Kidney (tissue), 14 donors: ENCODE data around the gene SDK1. TPM values are rescaled to one million over a fixed set of nuclear protein-coding genes. Genes with fewer than 3 reads are reported as not detected.

Source experiments
- DNase-seq, 5 donors: peaks; one replicate each; pipeline ENCODE4 v3.0.0-alpha.2; 2013 to 2020
- FAIRE-seq: peaks from 2 replicates; lab custom pipeline; 2012; peaks lifted over from hg19 to GRCh38; lab: Jason Lieb, UNC
- H3K27ac ChIP-seq, 2 donors: one replicate each; pipeline ENCODE4 v1.7.0; 2013; ENCODE audit warnings: low read depth in 2 of 2, low read length in 2 of 2, inconsistent platforms in 1 of 2
- H3K27me3 ChIP-seq: one replicate; pipeline ENCODE4 v1.7.1; 2013; ENCODE audit warnings: low read length, inconsistent platforms; ENCODE audit not compliant: control insufficient read depth, insufficient read depth
- H3K36me3 ChIP-seq, 3 donors: one replicate each; pipeline versions ENCODE4 v1.7.0 to v1.7.1; 2013; ENCODE audit warnings: low read length in 3 of 3, control low read depth in 1 of 3, inconsistent platforms in 1 of 3; ENCODE audit not compliant: insufficient read depth in 3 of 3, control insufficient read depth in 2 of 3
- H3K4me1 ChIP-seq, 3 donors: one replicate each; pipeline versions ENCODE4 v1.7.0 to v1.7.1; 2013; ENCODE audit warnings: low read length in 3 of 3, inconsistent platforms in 1 of 3, low read depth in 1 of 3; ENCODE audit not compliant: control insufficient read depth in 2 of 3, insufficient read depth in 2 of 3
- H3K4me3 ChIP-seq, 3 donors: one replicate each; pipeline versions ENCODE4 v1.7.0 to v1.8.1; 2013; ENCODE audit warnings: low read length in 3 of 3, control low read depth in 1 of 3, inconsistent platforms in 1 of 3
- H3K9ac ChIP-seq, 3 donors: one replicate each; pipeline versions ENCODE4 v1.7.0 to v1.7.1; 2013; ENCODE audit warnings: low read length in 3 of 3, control low read depth in 1 of 3, inconsistent platforms in 1 of 3
- H3K9me3 ChIP-seq, 3 donors: one replicate each; pipeline versions ENCODE4 v1.7.0 to v1.7.1; 2013; ENCODE audit warnings: low read length in 3 of 3, control low read depth in 1 of 3, inconsistent platforms in 1 of 3; ENCODE audit not compliant: control insufficient read depth in 2 of 3, insufficient read depth in 1 of 3
- intact Hi-C: fragments of 100-400 bp; cut with DNase I; formaldehyde crosslinking; loops from one replicate; pipeline ENCODE4 v1.11.1; 2022
- polyA plus RNA-seq: library from polyadenylated mRNA; stranded (reverse); fragments of 350-450 nt; fragmentation: Illumina TruSeq; extraction: RNeasy Lipid Tissue Mini Kit (QIAGEN cat#74804); gene quantifications from one replicate; pipeline ENCODE4 v1.2.3, GENCODE V29; 2014; ENCODE audit warnings: low read depth, low replicate concordance; ENCODE audit not compliant: insufficient read depth
- total RNA-seq: library from RNA; stranded (reverse); fragmentation: NEBNext Ultra II Directional; extraction: Animal tissue kit (Norgen Biotek cat#: 25700); gene quantifications from one replicate; pipeline ENCODE4 v1.2.1, GENCODE V29; 2021
- TF ChIP-seq, protein P1 (sequence below): IDR thresholded peaks from 3 replicates; pipeline ENCODE4 v1.5.1; 2012; ENCODE audit warnings: mild to moderate bottlenecking, moderate library complexity, borderline replicate concordance; ENCODE audit not compliant: insufficient read depth; ENCODE audit errors: extremely low read depth
- donor health status: control.
- donor health status: control.
- donor health status: control.
- donor health status: control.
- donor health status: control.
- donor health status: DM: yes; HTN: yes; CAD: no.
- donor health status: Normal renal cell carcinoma (clear cell type).

Gene SDK1
- total and polyA plus RNA-seq, 2 donors from 2014 or later, result 2.0 to 38.3 TPM

DNA sequence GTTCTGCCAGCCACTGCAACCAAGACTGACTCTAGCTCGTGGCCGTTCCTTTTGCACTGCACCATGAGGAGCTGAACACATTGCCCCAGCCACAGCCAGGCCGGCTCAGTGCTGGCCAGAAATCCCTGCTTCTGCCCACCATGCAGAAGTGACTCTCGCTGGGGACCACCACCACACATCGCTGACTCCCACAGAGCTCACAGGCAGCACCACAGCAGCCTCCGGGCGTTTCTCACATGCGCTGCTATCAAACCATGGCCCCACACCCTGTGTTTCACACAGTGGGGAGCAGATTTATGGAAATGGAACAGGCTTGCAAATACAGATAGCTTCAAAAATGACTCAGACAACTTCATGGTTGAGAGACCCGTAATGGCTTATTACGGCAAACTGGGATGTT lies 15.4 kb upstream of the SDK1 start:
- FAIRE-seq (no peak), DNase-seq (no peak)
- Histone ChIP-seq H3K4me3 (no peak overlapping the region), H3K9me3 (peaks cover 0 to 2% (median 0%) of the 10 kb centered on the region in 3 donors), H3K27ac (no peak overlapping the region), H3K27me3 (no peaks in the 10 kb centered on the region), H3K9ac (no peak overlapping the region), H3K36me3 (no peaks in the 10 kb centered on the region), H3K4me1 (peaks cover 0 to 6% (median 0%) of the 10 kb centered on the region in 3 donors)
- TF ChIP-seq, protein P1, sequence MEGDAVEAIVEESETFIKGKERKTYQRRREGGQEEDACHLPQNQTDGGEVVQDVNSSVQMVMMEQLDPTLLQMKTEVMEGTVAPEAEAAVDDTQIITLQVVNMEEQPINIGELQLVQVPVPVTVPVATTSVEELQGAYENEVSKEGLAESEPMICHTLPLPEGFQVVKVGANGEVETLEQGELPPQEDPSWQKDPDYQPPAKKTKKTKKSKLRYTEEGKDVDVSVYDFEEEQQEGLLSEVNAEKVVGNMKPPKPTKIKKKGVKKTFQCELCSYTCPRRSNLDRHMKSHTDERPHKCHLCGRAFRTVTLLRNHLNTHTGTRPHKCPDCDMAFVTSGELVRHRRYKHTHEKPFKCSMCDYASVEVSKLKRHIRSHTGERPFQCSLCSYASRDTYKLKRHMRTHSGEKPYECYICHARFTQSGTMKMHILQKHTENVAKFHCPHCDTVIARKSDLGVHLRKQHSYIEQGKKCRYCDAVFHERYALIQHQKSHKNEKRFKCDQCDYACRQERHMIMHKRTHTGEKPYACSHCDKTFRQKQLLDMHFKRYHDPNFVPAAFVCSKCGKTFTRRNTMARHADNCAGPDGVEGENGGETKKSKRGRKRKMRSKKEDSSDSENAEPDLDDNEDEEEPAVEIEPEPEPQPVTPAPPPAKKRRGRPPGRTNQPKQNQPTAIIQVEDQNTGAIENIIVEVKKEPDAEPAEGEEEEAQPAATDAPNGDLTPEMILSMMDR, result no peak
- intact Hi-C loops, result no loop called here

- intact Hi-C loops, result no loop called here
- Histone ChIP-seq H3K36me3 (no peaks in the 10 kb centered on the region), H3K9me3 (peaks cover 0 to 2% (median 0%) of the 10 kb centered on the region in 3 donors), H3K4me3 (no peak overlapping the region), H3K27ac (no peak overlapping the region), H3K4me1 (no peaks in the 10 kb centered on the region), H3K9ac (no peak overlapping the region), H3K27me3 (no peaks in the 10 kb centered on the region)
- TF ChIP-seq, protein P1, result no peak
- FAIRE-seq, result no peak
- no peak for DNase-seq
These were observed 11.1 kb upstream of the SDK1 start for GRCh38 chr7:3289996-3290395.

- H3K27ac ChIP-seq, result no peak overlapping the region
- DNase-seq, result no peak
- intact Hi-C loops, result no loop called here
- TF ChIP-seq, protein P1, result no peak
- no peaks in the 10 kb centered on the region for H3K27me3 ChIP-seq
- no peak overlapping the region for H3K9ac ChIP-seq
- no peaks in the 10 kb centered on the region for H3K4me1 ChIP-seq
- H3K4me3 ChIP-seq, result no peak overlapping the region
- H3K9me3 ChIP-seq, result peaks cover 0 to 2% (median 0%) of the 10 kb centered on the region in 3 donors
- no peak for FAIRE-seq
- no peaks in the 10 kb centered on the region for H3K36me3 ChIP-seq
These were observed 8.4 kb upstream of the SDK1 start for GRCh38 chr7:3292694-3293093.

- no peak overlapping the region for H3K27ac ChIP-seq
- no peak overlapping the region for H3K4me3 ChIP-seq
- DNase-seq, result peak in 4 of 5 donors; percentile 36 to 47 (median 46)
- no peaks in the 10 kb centered on the region for H3K9me3 ChIP-seq
- H3K4me1 ChIP-seq, result no peaks in the 10 kb centered on the region
- H3K36me3 ChIP-seq, result no peaks in the 10 kb centered on the region
- H3K9ac ChIP-seq, result no peak overlapping the region
- no peaks in the 10 kb centered on the region for H3K27me3 ChIP-seq
- TF ChIP-seq, protein P1, result no peak
- no peak for FAIRE-seq
- intact Hi-C loops, result no loop called here
These were observed 6.5 kb upstream of the SDK1 start for GRCh38 chr7:3294432-3295100.
